ENCODE measurements around the gene MPP3. TPM values are rescaled to one million over a fixed set of nuclear protein-coding genes. Genes with fewer than 3 reads are reported as not detected.

MPP3 gene
- total and polyA plus RNA-seq, 2 donors (not counting 1 experiment from before 2014, with no cell fraction given): 0.16 TPM; not detected in 1

DNA sequence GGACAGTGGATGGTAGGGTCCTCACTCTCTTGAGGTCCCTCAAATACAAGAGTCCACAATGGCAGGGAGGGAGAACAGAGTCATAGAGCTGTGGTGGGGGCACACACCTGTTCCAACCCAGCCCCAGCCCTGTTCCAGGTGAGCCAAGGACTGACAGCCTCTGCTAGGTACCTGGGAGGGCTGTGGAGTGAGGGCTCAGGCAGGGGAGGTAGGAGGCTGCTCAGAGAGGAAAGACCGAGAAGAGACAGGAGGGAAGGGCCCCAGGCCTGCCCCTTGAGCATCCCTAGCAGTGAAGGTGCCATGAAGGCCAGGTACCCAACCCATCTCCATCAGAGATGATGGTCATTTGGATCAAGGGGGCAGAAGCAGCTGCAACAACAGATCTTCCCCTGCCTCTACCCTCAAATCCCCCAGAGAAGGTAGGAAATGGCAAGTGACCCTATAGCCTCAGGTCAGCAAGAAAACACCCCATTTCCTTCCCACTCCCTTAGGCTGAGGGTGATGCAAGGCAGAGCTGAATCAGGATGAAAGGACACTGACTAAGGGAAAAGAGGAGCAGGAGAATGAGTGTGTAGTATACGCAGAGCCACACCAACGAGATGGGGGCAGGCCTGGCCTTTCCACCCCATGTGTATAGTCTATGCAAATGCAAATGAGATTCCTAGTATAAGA is 42.7 kb upstream of the MPP3 start:
- ATAC-seq (ENCODE audit: low read depth) (no peak), DNase-seq (no peak)
- 83% methylated on average over 1 of the region's 3 CpGs for WGBS (ENCODE audit: insufficient coverage)
- TF ChIP-seq CTCF (IDR thresholded peaks at IDR 0.05): no peak
- TF ChIP-seq EZH2 (IDR thresholded peaks at IDR 0.05; ENCODE audit: borderline replicate concordance, insufficient read depth, low read depth, low read length, poor library complexity, severe bottlenecking): no peak
- Mint-ChIP-seq H3K4me1 (no peaks in the 10 kb centered on the region), H3K9me3 (ENCODE audit: insufficient read depth) (no peaks in the 10 kb centered on the region), H3K27me3 (peaks cover 38% of the 10 kb centered on the region), H3K4me3 (no peak overlapping the region), H3K27ac (no peak overlapping the region)
- no peak overlapping the region for H3K4me2 ChIP-seq (replicated peaks; ENCODE audit: low read depth, low read length, poor library complexity, severe bottlenecking)
- H3K27ac ChIP-seq (ENCODE audit: low read length in 2 of 2): no peak overlapping the region
- H3K9me3 ChIP-seq (ENCODE audit: control extremely low read depth in 1 of 3, control insufficient read depth in 2 of 3, insufficient read depth in 1 of 3, low read length in 2 of 3): peaks cover 0 to 5% (median 0%) of the 10 kb centered on the region in 3 donors
- no peak overlapping the region for H3K4me3 ChIP-seq (ENCODE audit: control extremely low read depth in 1 of 5, extremely low read depth in 1 of 5, insufficient read depth in 1 of 5, low read depth in 2 of 5, low read length in 4 of 5)
- H3K27me3 ChIP-seq (replicated peaks in 1 of 4; ENCODE audit: control extremely low read depth in 1 of 4, control insufficient read depth in 3 of 4, insufficient read depth in 4 of 4, low read length in 3 of 4): peaks cover 0 to 21% (median 3%) of the 10 kb centered on the region in 4 experiments
- intact Hi-C loops (cut with micrococcal nuclease): no loop called here
- no peak overlapping the region for H3K9ac ChIP-seq (ENCODE audit: low read length)
- H3K79me2 ChIP-seq (ENCODE audit: control insufficient read depth, insufficient read depth, low read length): no peaks in the 10 kb centered on the region
- no peak overlapping the region for H2AFZ ChIP-seq (ENCODE audit: insufficient read depth, low read depth, low read length, poor library complexity, severe bottlenecking)
- POLR2A ChIA-PET: no interaction called here
- no peaks in the 10 kb centered on the region for H3K36me3 ChIP-seq (replicated peaks in 1 of 2; ENCODE audit: control extremely low read depth in 1 of 2, control insufficient read depth in 1 of 2, extremely low read depth in 1 of 2, insufficient read depth in 2 of 2, low read length in 1 of 2)
- H3K4me1 ChIP-seq (ENCODE audit: control insufficient read depth in 2 of 2, insufficient read depth in 2 of 2, low read length in 2 of 2): peaks cover 0 to 3% of the 10 kb centered on the region in 2 donors
- CTCF ChIA-PET: no interaction called here
- no peaks in the 10 kb centered on the region for H4K20me1 ChIP-seq (ENCODE audit: control insufficient read depth, insufficient read depth, low read length, poor library complexity, severe bottlenecking)

DNA sequence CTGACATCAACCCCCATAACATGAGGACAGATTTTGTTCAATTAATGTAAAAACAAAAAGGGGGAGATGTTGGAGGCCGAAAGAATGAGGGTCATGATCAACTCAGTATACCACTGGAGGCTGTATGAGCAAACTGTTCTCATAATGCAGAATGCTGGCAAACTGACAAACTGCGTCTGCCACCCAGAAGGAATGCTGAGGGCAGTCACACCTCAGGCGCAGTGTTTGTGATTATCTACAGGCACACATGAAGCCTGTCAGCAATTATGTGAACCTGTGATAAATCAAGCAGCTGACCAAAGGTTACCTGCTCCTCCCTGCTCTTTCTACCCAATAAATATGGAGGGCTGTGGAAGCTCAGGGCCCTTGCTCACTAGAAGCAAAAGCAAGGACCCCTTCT is 41.3 kb upstream of the MPP3 start:
- H3K9ac ChIP-seq (ENCODE audit: low read length): no peak overlapping the region
- no peaks in the 10 kb centered on the region for H3K36me3 ChIP-seq (replicated peaks in 1 of 2; ENCODE audit: control extremely low read depth in 1 of 2, control insufficient read depth in 1 of 2, extremely low read depth in 1 of 2, insufficient read depth in 2 of 2, low read length in 1 of 2)
- intact Hi-C loops (cut with micrococcal nuclease): no loop called here
- no peak overlapping the region for H2AFZ ChIP-seq (ENCODE audit: insufficient read depth, low read depth, low read length, poor library complexity, severe bottlenecking)
- ChIA-PET CTCF (no interaction called here), POLR2A (no interaction called here)
- no peaks in the 10 kb centered on the region for H3K79me2 ChIP-seq (ENCODE audit: control insufficient read depth, insufficient read depth, low read length)
- no peak for ATAC-seq (ENCODE audit: low read depth)
- peaks cover 0 to 12% (median 3%) of the 10 kb centered on the region in 4 experiments for H3K27me3 ChIP-seq (replicated peaks in 1 of 4; ENCODE audit: control extremely low read depth in 1 of 4, control insufficient read depth in 3 of 4, insufficient read depth in 4 of 4, low read length in 3 of 4)
- H3K4me1 ChIP-seq (ENCODE audit: control insufficient read depth in 2 of 2, insufficient read depth in 2 of 2, low read length in 2 of 2): peaks cover 0 to 3% of the 10 kb centered on the region in 2 donors
- H3K27ac Mint-ChIP-seq: no peak overlapping the region
- H3K9me3 Mint-ChIP-seq (ENCODE audit: insufficient read depth): no peaks in the 10 kb centered on the region
- H3K9me3 ChIP-seq (ENCODE audit: control extremely low read depth in 1 of 3, control insufficient read depth in 2 of 3, insufficient read depth in 1 of 3, low read length in 2 of 3): peaks cover 0 to 5% (median 0%) of the 10 kb centered on the region in 3 donors
- H3K4me3 Mint-ChIP-seq: no peak overlapping the region
- no peak overlapping the region for H3K4me2 ChIP-seq (replicated peaks; ENCODE audit: low read depth, low read length, poor library complexity, severe bottlenecking)
- DNase-seq: no peak
- no peaks in the 10 kb centered on the region for H3K4me1 Mint-ChIP-seq
- H4K20me1 ChIP-seq (ENCODE audit: control insufficient read depth, insufficient read depth, low read length, poor library complexity, severe bottlenecking): no peaks in the 10 kb centered on the region
- TF ChIP-seq EZH2 (IDR thresholded peaks at IDR 0.05; ENCODE audit: borderline replicate concordance, insufficient read depth, low read depth, low read length, poor library complexity, severe bottlenecking) (no peak), CTCF (IDR thresholded peaks at IDR 0.05) (no peak)
- no peak overlapping the region for H3K27ac ChIP-seq (ENCODE audit: low read length in 2 of 2)
- WGBS (ENCODE audit: insufficient coverage): 93% methylated on average over 3 of the region's 3 CpGs
- no peak overlapping the region for H3K4me3 ChIP-seq (ENCODE audit: control extremely low read depth in 1 of 5, extremely low read depth in 1 of 5, insufficient read depth in 1 of 5, low read depth in 2 of 5, low read length in 4 of 5)
- peaks cover 39% of the 10 kb centered on the region for H3K27me3 Mint-ChIP-seq
